PFSK-1 (cell line): ENCODE results near the gene ADGRB2.

Experiments used
- FOXP2 ChIP-seq: optimal IDR thresholded peaks from 2 replicates; pipeline ENCODE3; 2011; ENCODE audit warnings: borderline replicate concordance, control low read depth, inconsistent platforms; ENCODE audit not compliant: insufficient read depth; ENCODE audit errors: extremely low read length, extremely low read depth
- POLR2AphosphoS5 ChIP-seq: IDR thresholded peaks from 2 replicates; pipeline ENCODE4 v1.6.1; 2012; ENCODE audit warnings: low read depth, mild to moderate bottlenecking, control low read depth, low read length, moderate library complexity
- REST ChIP-seq, 2 experiments: IDR thresholded peaks; 2 replicates each; pipeline versions ENCODE4 v1.6.1 to v1.8.0; 2011 to 2012; ENCODE audit warnings: low read depth in 2 of 2, low read length in 2 of 2, control low read depth in 1 of 2, inconsistent platforms in 1 of 2, mild to moderate bottlenecking in 1 of 2, moderate library complexity in 1 of 2; ENCODE audit not compliant: insufficient read depth in 1 of 2
- SIN3A ChIP-seq: IDR thresholded peaks from 2 replicates; pipeline ENCODE4 v1.6.1; 2012; ENCODE audit warnings: mild to moderate bottlenecking, low read length, moderate library complexity, borderline replicate concordance; ENCODE audit not compliant: insufficient read depth
- TAF1 ChIP-seq: IDR thresholded peaks from 2 replicates; pipeline ENCODE4 v1.6.1; 2012; ENCODE audit warnings: low read length, control low read depth, borderline replicate concordance; ENCODE audit not compliant: insufficient read depth

The ADGRB2 gene

GRCh38 chr1:31689379-31689778 is 74.8 kb downstream of the ADGRB2 start:
- TF ChIP-seq TAF1 (no peak), POLR2AphosphoS5 (no peak), SIN3A (no peak), FOXP2 (no peak), REST (IDR thresholded peaks at IDR 0.05; ENCODE audit: insufficient read depth in 1 of 2, low read depth in 2 of 2, low read length in 2 of 2) (no peak)

- no peak for TF ChIP-seq POLR2AphosphoS5
- TF ChIP-seq REST (IDR thresholded peaks at IDR 0.05; ENCODE audit: insufficient read depth in 1 of 2, low read depth in 2 of 2, low read length in 2 of 2), result no peak
- TF ChIP-seq SIN3A, result no peak
- no peak for TF ChIP-seq TAF1
- TF ChIP-seq FOXP2, result no peak
Observed at GRCh38 chr1:31688233-31688918, 75.8 kb downstream of the ADGRB2 start.

GRCh38 chr1:31687601-31688000 is 76.5 kb downstream of the ADGRB2 start:
- no peak for TF ChIP-seq REST (IDR thresholded peaks at IDR 0.05; ENCODE audit: insufficient read depth in 1 of 2, low read depth in 2 of 2, low read length in 2 of 2)
- no peak for TF ChIP-seq POLR2AphosphoS5
- TF ChIP-seq FOXP2, result no peak
- TF ChIP-seq SIN3A, result no peak
- no peak for TF ChIP-seq TAF1

- no peak for TF ChIP-seq SIN3A
- no peak for TF ChIP-seq POLR2AphosphoS5
- TF ChIP-seq REST (IDR thresholded peaks at IDR 0.05; ENCODE audit: insufficient read depth in 1 of 2, low read depth in 2 of 2, low read length in 2 of 2), result no peak
- TF ChIP-seq FOXP2, result no peak
- TF ChIP-seq TAF1, result no peak
Observed at GRCh38 chr1:31685795-31686194, 78.3 kb downstream of the ADGRB2 start.

- no peak for TF ChIP-seq SIN3A
- no peak for TF ChIP-seq TAF1
- TF ChIP-seq POLR2AphosphoS5, result no peak
- TF ChIP-seq FOXP2, result no peak
- no peak for TF ChIP-seq REST (IDR thresholded peaks at IDR 0.05; ENCODE audit: insufficient read depth in 1 of 2, low read depth in 2 of 2, low read length in 2 of 2)
Observed at GRCh38 chr1:31683997-31684396, 80.1 kb downstream of the ADGRB2 start.
